ENCODE measurements around the gene CCT2. TPM values are rescaled to one million over a fixed set of nuclear protein-coding genes. Genes with fewer than 3 reads are reported as not detected.

Gene CCT2
- total and polyA plus RNA-seq, 2 donors (not counting 1 experiment from before 2014, with no cell fraction given), result 58.2 to 125 TPM

DNA sequence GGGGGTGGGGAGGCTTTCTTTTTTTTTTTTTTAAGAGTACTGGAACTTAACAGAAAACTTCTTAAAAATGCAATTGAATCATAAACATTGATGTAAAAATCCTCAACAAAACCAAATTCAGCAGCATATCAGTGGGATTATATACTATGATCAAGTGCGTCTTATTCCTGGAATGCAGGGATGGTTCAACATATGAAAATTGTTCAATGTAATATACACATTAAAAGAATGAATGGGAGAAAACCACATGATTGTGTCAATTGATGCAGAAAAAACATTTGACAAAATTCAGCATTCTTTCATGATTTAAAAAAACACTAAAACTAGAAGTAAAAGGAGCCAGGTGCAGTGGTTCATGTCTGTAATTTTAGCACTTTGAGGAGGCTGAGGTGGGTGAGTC is 41.2 kb upstream of the CCT2 start:
- Histone ChIP-seq H3K4me3 (ENCODE audit: control extremely low read depth in 1 of 5, extremely low read depth in 1 of 5, insufficient read depth in 1 of 5, low read depth in 2 of 5, low read length in 4 of 5) (no peak overlapping the region), H4K20me1 (ENCODE audit: control insufficient read depth, insufficient read depth, low read length, poor library complexity, severe bottlenecking) (no peaks in the 10 kb centered on the region), H3K27me3 (replicated peaks in 1 of 4; ENCODE audit: control extremely low read depth in 1 of 4, control insufficient read depth in 3 of 4, insufficient read depth in 4 of 4, low read length in 3 of 4) (no peaks in the 10 kb centered on the region), H3K4me2 (replicated peaks; ENCODE audit: low read depth, low read length, poor library complexity, severe bottlenecking) (no peak overlapping the region), H3K9me3 (ENCODE audit: control extremely low read depth in 1 of 3, control insufficient read depth in 2 of 3, insufficient read depth in 1 of 3, low read length in 2 of 3) (peaks cover 0 to 7% (median 0%) of the 10 kb centered on the region in 3 donors), H3K9ac (ENCODE audit: low read length) (no peak overlapping the region), H3K27ac (ENCODE audit: low read length in 2 of 2) (no peak overlapping the region), H3K36me3 (replicated peaks in 1 of 2; ENCODE audit: control extremely low read depth in 1 of 2, control insufficient read depth in 1 of 2, extremely low read depth in 1 of 2, insufficient read depth in 2 of 2, low read length in 1 of 2) (peaks cover 0 to 5% of the 10 kb centered on the region in 2 experiments), H3K4me1 (ENCODE audit: control insufficient read depth in 2 of 2, insufficient read depth in 2 of 2, low read length in 2 of 2) (no peaks in the 10 kb centered on the region), H2AFZ (ENCODE audit: insufficient read depth, low read depth, low read length, poor library complexity, severe bottlenecking) (no peak overlapping the region), H3K79me2 (ENCODE audit: control insufficient read depth, insufficient read depth, low read length) (peaks cover 7% of the 10 kb centered on the region)
- TF ChIP-seq, protein P1, sequence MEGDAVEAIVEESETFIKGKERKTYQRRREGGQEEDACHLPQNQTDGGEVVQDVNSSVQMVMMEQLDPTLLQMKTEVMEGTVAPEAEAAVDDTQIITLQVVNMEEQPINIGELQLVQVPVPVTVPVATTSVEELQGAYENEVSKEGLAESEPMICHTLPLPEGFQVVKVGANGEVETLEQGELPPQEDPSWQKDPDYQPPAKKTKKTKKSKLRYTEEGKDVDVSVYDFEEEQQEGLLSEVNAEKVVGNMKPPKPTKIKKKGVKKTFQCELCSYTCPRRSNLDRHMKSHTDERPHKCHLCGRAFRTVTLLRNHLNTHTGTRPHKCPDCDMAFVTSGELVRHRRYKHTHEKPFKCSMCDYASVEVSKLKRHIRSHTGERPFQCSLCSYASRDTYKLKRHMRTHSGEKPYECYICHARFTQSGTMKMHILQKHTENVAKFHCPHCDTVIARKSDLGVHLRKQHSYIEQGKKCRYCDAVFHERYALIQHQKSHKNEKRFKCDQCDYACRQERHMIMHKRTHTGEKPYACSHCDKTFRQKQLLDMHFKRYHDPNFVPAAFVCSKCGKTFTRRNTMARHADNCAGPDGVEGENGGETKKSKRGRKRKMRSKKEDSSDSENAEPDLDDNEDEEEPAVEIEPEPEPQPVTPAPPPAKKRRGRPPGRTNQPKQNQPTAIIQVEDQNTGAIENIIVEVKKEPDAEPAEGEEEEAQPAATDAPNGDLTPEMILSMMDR (IDR thresholded peaks at IDR 0.05), result no peak
- TF ChIP-seq EZH2 (IDR thresholded peaks at IDR 0.05; ENCODE audit: borderline replicate concordance, insufficient read depth, low read depth, low read length, poor library complexity, severe bottlenecking), result no peak
- ATAC-seq (ENCODE audit: low read depth) (no peak), DNase-seq (no peak)
- no CpG with 5 or more reads among the region's 1 CpG for WGBS (ENCODE audit: insufficient coverage)
- H3K27me3 Mint-ChIP-seq, result no peaks in the 10 kb centered on the region
- H3K4me1 Mint-ChIP-seq, result no peaks in the 10 kb centered on the region
- intact Hi-C loops (cut with micrococcal nuclease), result no loop called here
- H3K9me3 Mint-ChIP-seq (ENCODE audit: insufficient read depth), result peaks cover 5% of the 10 kb centered on the region
- H3K27ac Mint-ChIP-seq, result no peak overlapping the region
- no peak overlapping the region for H3K4me3 Mint-ChIP-seq
- CTCF ChIA-PET, result interaction anchor here (0.5 kb wide), 1 partner anchor 84 kb away, joined by 4 read pairs; no protein-coding TSS in a partner anchor
- POLR2A ChIA-PET, result no interaction called here

DNA sequence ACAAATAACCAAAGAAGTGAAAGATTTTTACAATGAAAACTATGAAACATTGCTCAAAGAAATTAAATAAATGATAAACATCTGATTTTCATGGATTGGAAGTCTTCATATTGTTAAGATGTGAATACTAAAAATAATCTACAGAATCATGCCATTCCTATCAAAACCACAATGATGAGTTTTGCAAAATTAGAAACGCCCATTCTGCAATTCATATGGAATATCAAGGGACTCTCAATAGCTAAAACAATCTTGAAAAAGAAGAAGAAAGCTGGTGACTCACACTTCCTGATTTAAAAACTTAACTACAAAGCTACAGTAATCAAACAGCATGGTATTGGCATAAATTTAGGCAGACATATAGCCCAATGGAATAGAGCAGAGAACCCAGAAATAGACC is 40.2 kb upstream of the CCT2 start:
- no peak overlapping the region for H3K9ac ChIP-seq (ENCODE audit: low read length)
- no peaks in the 10 kb centered on the region for H4K20me1 ChIP-seq (ENCODE audit: control insufficient read depth, insufficient read depth, low read length, poor library complexity, severe bottlenecking)
- H3K27me3 ChIP-seq (replicated peaks in 1 of 4; ENCODE audit: control extremely low read depth in 1 of 4, control insufficient read depth in 3 of 4, insufficient read depth in 4 of 4, low read length in 3 of 4), result no peaks in the 10 kb centered on the region
- no peak overlapping the region for H3K27ac ChIP-seq (ENCODE audit: low read length in 2 of 2)
- peaks cover 3 to 5% of the 10 kb centered on the region in 2 experiments for H3K36me3 ChIP-seq (replicated peaks in 1 of 2; ENCODE audit: control extremely low read depth in 1 of 2, control insufficient read depth in 1 of 2, extremely low read depth in 1 of 2, insufficient read depth in 2 of 2, low read length in 1 of 2)
- no peak overlapping the region for H3K4me3 ChIP-seq (ENCODE audit: control extremely low read depth in 1 of 5, extremely low read depth in 1 of 5, insufficient read depth in 1 of 5, low read depth in 2 of 5, low read length in 4 of 5)
- ChIA-PET CTCF (interaction anchor here (0.9 kb wide), 1 partner anchor 27 kb away, joined by 3 read pairs; no protein-coding TSS in a partner anchor), POLR2A (no interaction called here)
- no peaks in the 10 kb centered on the region for H3K4me1 ChIP-seq (ENCODE audit: control insufficient read depth in 2 of 2, insufficient read depth in 2 of 2, low read length in 2 of 2)
- TF ChIP-seq, protein P1 (IDR thresholded peaks at IDR 0.05), result no peak
- TF ChIP-seq EZH2 (IDR thresholded peaks at IDR 0.05; ENCODE audit: borderline replicate concordance, insufficient read depth, low read depth, low read length, poor library complexity, severe bottlenecking), result no peak
- H3K9me3 ChIP-seq (ENCODE audit: control extremely low read depth in 1 of 3, control insufficient read depth in 2 of 3, insufficient read depth in 1 of 3, low read length in 2 of 3), result peaks cover 0 to 7% (median 0%) of the 10 kb centered on the region in 3 donors
- WGBS (ENCODE audit: insufficient coverage), result no CpG with 5 or more reads among the region's 1 CpG
- DNase-seq (no peak), ATAC-seq (ENCODE audit: low read depth) (no peak)
- H3K4me3 Mint-ChIP-seq, result no peak overlapping the region
- no peak overlapping the region for H2AFZ ChIP-seq (ENCODE audit: insufficient read depth, low read depth, low read length, poor library complexity, severe bottlenecking)
- H3K27ac Mint-ChIP-seq, result no peak overlapping the region
- H3K27me3 Mint-ChIP-seq, result no peaks in the 10 kb centered on the region
- H3K4me1 Mint-ChIP-seq, result no peaks in the 10 kb centered on the region
- no peak overlapping the region for H3K4me2 ChIP-seq (replicated peaks; ENCODE audit: low read depth, low read length, poor library complexity, severe bottlenecking)
- peaks cover 3% of the 10 kb centered on the region for H3K79me2 ChIP-seq (ENCODE audit: control insufficient read depth, insufficient read depth, low read length)
- intact Hi-C loops (cut with micrococcal nuclease), result no loop called here
- H3K9me3 Mint-ChIP-seq (ENCODE audit: insufficient read depth), result peaks cover 5% of the 10 kb centered on the region

Measured in B cell (primary cell).